ENCODE measurements around the gene RAB8A.
"Not testable (repeated sequence)": the region's sequence is repeated elsewhere in the genome, so short reads cannot be mapped to it uniquely, and the experiment has no call there.

The RAB8A gene

GRCh38 chr19:16091546-16092475, 19.9 kb upstream of the RAB8A start:
- DNase-seq (ENCODE audit: low read depth): no peak
- H3K4me3 ChIP-seq (ENCODE audit: low read length): no peak overlapping the region
- TF ChIP-seq CTCF (conservative IDR thresholded peaks at IDR 0.05; ENCODE audit: low read depth, low read length): no peak

- no peak overlapping the region for H3K4me3 ChIP-seq (ENCODE audit: low read length)
- no peak for TF ChIP-seq CTCF (conservative IDR thresholded peaks at IDR 0.05; ENCODE audit: low read depth, low read length)
- no peak for DNase-seq (ENCODE audit: low read depth)
These were observed 17.2 kb upstream of the RAB8A start for GRCh38 chr19:16094360-16095070.

DNA sequence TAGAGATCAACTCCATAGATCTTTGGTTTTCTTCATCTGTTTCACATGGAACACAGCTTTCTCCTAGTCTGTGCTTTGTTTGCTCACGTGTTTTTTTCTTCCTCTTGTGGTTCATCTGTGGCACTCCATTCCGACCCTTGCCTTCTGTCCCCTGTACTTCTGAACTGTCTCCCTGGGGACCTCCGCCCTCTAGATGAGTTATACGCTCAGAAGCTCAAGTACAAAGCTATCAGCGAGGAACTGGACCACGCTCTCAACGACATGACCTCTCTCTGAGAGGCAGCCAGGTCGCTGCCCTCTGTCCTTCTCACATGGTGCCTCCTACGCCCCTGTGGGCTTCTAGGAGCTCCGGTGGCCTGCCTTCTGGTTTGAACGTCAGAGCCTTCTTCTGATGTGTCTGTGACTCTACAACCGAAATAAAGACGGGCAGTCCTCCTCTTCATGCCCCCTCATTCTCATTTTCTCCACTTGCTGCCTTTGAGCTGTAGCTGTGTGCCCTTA, 16.6 kb upstream of the RAB8A start:
- no peak for TF ChIP-seq CTCF (conservative IDR thresholded peaks at IDR 0.05; ENCODE audit: low read depth, low read length)
- DNase-seq (ENCODE audit: low read depth): no peak

GRCh38 chr19:16096280-16096855, 15.3 kb upstream of the RAB8A start:
- no peak for DNase-seq (ENCODE audit: low read depth)
- TF ChIP-seq CTCF (conservative IDR thresholded peaks at IDR 0.05; ENCODE audit: low read depth, low read length): no peak

More for the DNA sequence above, 16.6 kb upstream of the RAB8A start:
- H3K4me3 ChIP-seq (ENCODE audit: low read length): no peak overlapping the region

DNA sequence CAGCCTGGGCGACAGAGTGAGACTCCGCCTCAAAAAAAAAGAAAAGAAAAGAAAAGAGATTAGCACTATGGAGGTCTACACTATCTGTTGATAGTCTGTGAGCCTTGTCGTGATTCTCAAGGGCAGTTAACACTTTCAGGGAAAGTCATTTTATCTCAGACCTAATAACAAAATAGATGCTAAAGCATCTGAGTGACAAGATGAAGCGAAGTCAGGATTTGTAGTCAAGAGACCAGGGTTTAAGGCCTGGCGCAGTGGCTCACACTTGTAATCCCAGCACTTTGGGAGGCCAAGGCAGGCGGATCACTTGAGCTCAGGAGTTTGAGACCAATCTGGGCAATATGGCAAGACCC, 13.3 kb upstream of the RAB8A start:
- H3K4me3 ChIP-seq (ENCODE audit: low read length): no peak overlapping the region
- TF ChIP-seq CTCF (conservative IDR thresholded peaks at IDR 0.05; ENCODE audit: low read depth, low read length): no peak
- DNase-seq (ENCODE audit: low read depth): no peak

More at GRCh38 chr19:16096280-16096855, 15.3 kb upstream of the RAB8A start:
- H3K4me3 ChIP-seq (ENCODE audit: low read length): no peak overlapping the region

- no peak for TF ChIP-seq CTCF (conservative IDR thresholded peaks at IDR 0.05; ENCODE audit: low read depth, low read length)
- no peak for DNase-seq (ENCODE audit: low read depth)
- H3K4me3 ChIP-seq (ENCODE audit: low read length): no peak overlapping the region
These were observed 12.9 kb upstream of the RAB8A start for GRCh38 chr19:16098821-16099220.

DNA sequence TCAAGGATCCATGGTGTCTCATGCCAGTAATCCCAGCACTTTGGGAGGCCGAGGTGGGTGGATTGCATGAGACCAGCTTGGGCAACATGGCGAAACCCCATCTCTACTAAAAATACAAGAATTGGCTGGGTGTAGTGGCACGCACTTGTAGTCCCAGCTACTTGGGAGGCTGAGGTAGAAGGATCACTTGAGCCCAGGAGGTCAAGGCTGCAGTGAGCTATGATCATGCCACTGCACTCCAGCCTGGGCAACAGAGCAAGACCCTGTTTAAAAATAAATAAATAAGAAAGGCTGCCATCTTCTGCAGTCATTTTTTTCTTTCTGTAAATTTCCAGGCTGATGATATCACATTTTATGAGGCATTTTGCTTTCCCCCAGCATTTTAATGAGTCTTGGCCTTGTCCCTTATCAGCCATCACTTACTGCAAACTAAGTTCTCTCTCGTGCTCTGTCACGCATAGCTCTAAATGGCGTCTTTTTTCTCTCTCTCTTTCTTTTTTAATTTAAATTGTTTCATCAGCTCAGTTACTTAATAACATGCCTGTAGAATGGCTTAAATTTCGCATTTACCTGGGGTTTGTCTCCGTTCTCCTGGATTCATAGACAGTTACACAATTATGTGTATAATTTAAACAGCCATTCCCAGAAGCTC, 12.2 kb upstream of the RAB8A start:
- not testable (repeated sequence) for H3K4me3 ChIP-seq (ENCODE audit: low read length); DNase-seq (ENCODE audit: low read depth)

All from retinal pigment epithelial cell (primary cell).